Keratinocyte (primary cell): ENCODE data around the gene TMEM61. TPM values are rescaled to one million over a fixed set of nuclear protein-coding genes. Genes with fewer than 3 reads are reported as not detected.
A peak's percentile ranks its signal among the peaks of the same experiment; 100 is the strongest.

Source experiments
- DNase-seq: peaks from one replicate; pipeline ENCODE4 v3.0.0-alpha.2; 2011; ENCODE audit warnings: low read depth, missing footprints, low spot score
- FAIRE-seq: peaks from 2 replicates; lab custom pipeline; 2011; peaks lifted over from hg19 to GRCh38; lab: Jason Lieb, UNC
- H2AFZ ChIP-seq: 2 replicates; pipeline ENCODE4 v1.6.0; 2012; ENCODE audit warnings: low read length, control low read depth, inconsistent platforms; ENCODE audit not compliant: control insufficient read depth
- H3K27ac ChIP-seq: 2 replicates; pipeline ENCODE4 v1.5.1; 2011; ENCODE audit warnings: low read length; ENCODE audit not compliant: control insufficient read depth, insufficient read depth
- H3K27me3 ChIP-seq: 3 replicates; pipeline ENCODE4 v1.6.0; 2011; ENCODE audit warnings: low read length; ENCODE audit not compliant: control insufficient read depth, insufficient read depth; ENCODE audit errors: extremely low read depth
- H3K36me3 ChIP-seq, 2 experiments: 2 replicates in 1 of 2; 3 replicates in 1 of 2; pipeline ENCODE4 v1.5.1; 2011; ENCODE audit warnings: low read length in 2 of 2, mild to moderate bottlenecking in 1 of 2; ENCODE audit not compliant: control insufficient read depth in 2 of 2, insufficient read depth in 2 of 2; ENCODE audit errors: extremely low read depth in 1 of 2
- H3K4me1 ChIP-seq: 3 replicates; pipeline ENCODE4 v1.5.1; 2011; ENCODE audit warnings: low read length; ENCODE audit not compliant: control insufficient read depth, insufficient read depth; ENCODE audit errors: extremely low read depth
- H3K4me2 ChIP-seq: 3 replicates; pipeline ENCODE4 v1.6.0; 2011; ENCODE audit warnings: low read depth, low read length; ENCODE audit not compliant: control insufficient read depth, insufficient read depth; ENCODE audit errors: extremely low read depth
- H3K4me3 ChIP-seq, 3 experiments: fragments of 200-600 bp in 1 of 3; sonication (generic) in 1 of 3; 2 replicates in 2 of 3; 3 replicates in 1 of 3; pipeline ENCODE4 v1.5.1; 2011 to 2016; ENCODE audit warnings: low read length in 3 of 3, mild to moderate bottlenecking in 3 of 3, control low read depth in 2 of 3, inconsistent platforms in 1 of 3, low read depth in 1 of 3, mixed read lengths in 1 of 3, mixed run types in 1 of 3, moderate library complexity in 1 of 3; ENCODE audit not compliant: control insufficient read depth in 2 of 3, insufficient read depth in 2 of 3; ENCODE audit errors: extremely low read depth in 1 of 3
- H3K79me2 ChIP-seq: 2 replicates; pipeline ENCODE4 v1.6.0; 2012; ENCODE audit warnings: low read length; ENCODE audit not compliant: control insufficient read depth, insufficient read depth
- H3K9ac ChIP-seq: 3 replicates; pipeline ENCODE4 v1.6.0; 2011; ENCODE audit warnings: low read length; ENCODE audit not compliant: control insufficient read depth, insufficient read depth; ENCODE audit errors: extremely low read depth
- H3K9me1 ChIP-seq: 3 replicates; pipeline ENCODE4 v1.6.0; 2011; ENCODE audit warnings: low read length; ENCODE audit not compliant: control insufficient read depth, insufficient read depth; ENCODE audit errors: extremely low read depth
- H3K9me3 ChIP-seq: 2 replicates; pipeline ENCODE4 v1.5.1; 2012; ENCODE audit warnings: low read depth, low read length; ENCODE audit not compliant: control insufficient read depth
- H4K20me1 ChIP-seq: 3 replicates; pipeline ENCODE4 v1.6.0; 2011; ENCODE audit warnings: low read length; ENCODE audit not compliant: control insufficient read depth, insufficient read depth; ENCODE audit errors: extremely low read depth
- EZH2 ChIP-seq: IDR thresholded peaks from one replicate; pipeline ENCODE4 v1.6.1; 2012; ENCODE audit warnings: inconsistent platforms, mild to moderate bottlenecking, low read length, moderate library complexity
- dilution Hi-C: fragments of 300-500 bp; cut with MboI; formaldehyde crosslinking; loops from one replicate; pipeline ENCODE4 v1.7.0; 2020; ENCODE audit warnings: low sequenced_read_pairs; ENCODE audit not compliant: extremely low pct_ligation_motif_present
- polyA plus RNA-seq, 5 experiments: library from polyadenylated mRNA; depleted of rRNA in 3 of 5; stranded (reverse) in 3 of 5; stranded (forward) in 1 of 5; unstranded in 1 of 5; fragments of >200 nt; gene quantifications; 1 replicate in 1 of 5; 2 replicates in 3 of 5; 3 replicates in 1 of 5; pipeline versions ENCODE4 v1.2.1 to v1.2.3, GENCODE V29; 2011 to 2012; ENCODE audit warnings: missing spikeins in 2 of 5, low read depth in 1 of 5, low replicate concordance in 1 of 5
- TF ChIP-seq, protein P1 (sequence below), 3 experiments: IDR thresholded peaks in 1 of 3; conservative IDR thresholded peaks in 1 of 3; optimal IDR thresholded peaks in 1 of 3; 2 replicates in 2 of 3; 3 replicates in 1 of 3; pipeline versions ENCODE3 to v1.5.1; 2011; ENCODE audit warnings: low read length in 3 of 3, mild to moderate bottlenecking in 3 of 3, moderate library complexity in 2 of 3, control low read depth in 1 of 3, inconsistent platforms in 1 of 3; ENCODE audit not compliant: insufficient read depth in 2 of 3; ENCODE audit errors: extremely low read depth in 1 of 3

Gene TMEM61
- polyA plus RNA-seq, 1 donor (not counting 4 experiments of a cell fraction or from before 2014, with no cell fraction given), result 1.0 TPM

- no peaks in the 10 kb centered on the region for H3K36me3 ChIP-seq
- no peak for TF ChIP-seq EZH2
- TF ChIP-seq, protein P1, sequence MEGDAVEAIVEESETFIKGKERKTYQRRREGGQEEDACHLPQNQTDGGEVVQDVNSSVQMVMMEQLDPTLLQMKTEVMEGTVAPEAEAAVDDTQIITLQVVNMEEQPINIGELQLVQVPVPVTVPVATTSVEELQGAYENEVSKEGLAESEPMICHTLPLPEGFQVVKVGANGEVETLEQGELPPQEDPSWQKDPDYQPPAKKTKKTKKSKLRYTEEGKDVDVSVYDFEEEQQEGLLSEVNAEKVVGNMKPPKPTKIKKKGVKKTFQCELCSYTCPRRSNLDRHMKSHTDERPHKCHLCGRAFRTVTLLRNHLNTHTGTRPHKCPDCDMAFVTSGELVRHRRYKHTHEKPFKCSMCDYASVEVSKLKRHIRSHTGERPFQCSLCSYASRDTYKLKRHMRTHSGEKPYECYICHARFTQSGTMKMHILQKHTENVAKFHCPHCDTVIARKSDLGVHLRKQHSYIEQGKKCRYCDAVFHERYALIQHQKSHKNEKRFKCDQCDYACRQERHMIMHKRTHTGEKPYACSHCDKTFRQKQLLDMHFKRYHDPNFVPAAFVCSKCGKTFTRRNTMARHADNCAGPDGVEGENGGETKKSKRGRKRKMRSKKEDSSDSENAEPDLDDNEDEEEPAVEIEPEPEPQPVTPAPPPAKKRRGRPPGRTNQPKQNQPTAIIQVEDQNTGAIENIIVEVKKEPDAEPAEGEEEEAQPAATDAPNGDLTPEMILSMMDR (optimal IDR thresholded peaks at IDR 0.05 in 1 of 3, IDR thresholded peaks at IDR 0.05 in 1 of 3, conservative IDR thresholded peaks at IDR 0.05 in 1 of 3; ENCODE audit: extremely low read depth in 1 of 3, insufficient read depth in 2 of 3, low read length in 3 of 3), result no peak
- dilution Hi-C loops, result no loop called here
- peaks cover 35% of the 10 kb centered on the region for H3K4me1 ChIP-seq
- no peaks in the 10 kb centered on the region for H3K27me3 ChIP-seq
- FAIRE-seq (peak; percentile 58), DNase-seq (no peak)
- H3K79me2 ChIP-seq, result peaks cover 46% of the 10 kb centered on the region
- H3K4me3 ChIP-seq, result no peak overlapping the region
- H3K4me2 ChIP-seq, result peak overlapping the region; percentile 67
- H3K9ac ChIP-seq, result no peak overlapping the region
- no peaks in the 10 kb centered on the region for H3K9me1 ChIP-seq
- no peak overlapping the region for H2AFZ ChIP-seq
- H3K27ac ChIP-seq, result peak overlapping the region; percentile 77
- H3K9me3 ChIP-seq, result no peaks in the 10 kb centered on the region
- peaks cover 24% of the 10 kb centered on the region for H4K20me1 ChIP-seq
Observed at GRCh38 chr1:55038552-55038838, 58.1 kb downstream of the TMEM61 start.

GRCh38 chr1:55038974-55039341 is 58.5 kb downstream of the TMEM61 start:
- DNase-seq, result no peak
- no peaks in the 10 kb centered on the region for H3K27me3 ChIP-seq
- TF ChIP-seq, protein P1 (optimal IDR thresholded peaks at IDR 0.05 in 1 of 3, IDR thresholded peaks at IDR 0.05 in 1 of 3, conservative IDR thresholded peaks at IDR 0.05 in 1 of 3; ENCODE audit: extremely low read depth in 1 of 3, insufficient read depth in 2 of 3, low read length in 3 of 3), result no peak
- no peak for TF ChIP-seq EZH2
- H3K9ac ChIP-seq, result peak overlapping the region; percentile 81
- peak; percentile 5 for FAIRE-seq
- no peaks in the 10 kb centered on the region for H3K9me1 ChIP-seq
- H3K9me3 ChIP-seq, result no peaks in the 10 kb centered on the region
- H3K79me2 ChIP-seq, result peaks cover 51% of the 10 kb centered on the region
- peaks cover 29% of the 10 kb centered on the region for H4K20me1 ChIP-seq
- H3K4me3 ChIP-seq, result peak overlapping the region; percentile 29 to 81 (median 79)
- peak overlapping the region; percentile 77 for H3K27ac ChIP-seq
- H3K4me1 ChIP-seq, result peaks cover 39% of the 10 kb centered on the region
- H3K4me2 ChIP-seq, result peak overlapping the region; percentile 67
- H2AFZ ChIP-seq, result peak overlapping the region; percentile 46
- dilution Hi-C loops, result no loop called here
- H3K36me3 ChIP-seq, result peaks cover 2% of the 10 kb centered on the region in 2 experiments
